ENCODE results near the gene TFF3.

The TFF3 gene

GRCh38 chr21:42308161-42308913 is 6.9 kb downstream of the TFF3 start:
- Histone ChIP-seq H3K27me3 (no peaks in the 10 kb centered on the region; the same call in 1 of the 2 replicates), H3K9ac (no peak overlapping the region), H4K20me1 (no peaks in the 10 kb centered on the region), H3K4me3 (no peak overlapping the region), H3K27ac (no peak overlapping the region), H3K4me2 (peak overlapping the region; percentile 84), H3K36me3 (no peaks in the 10 kb centered on the region), H3K9me3 (no peaks in the 10 kb centered on the region), H3K4me1 (peaks cover 84% of the 10 kb centered on the region)
- no peak for TF ChIP-seq Cebpa-rat (IDR thresholded peaks at IDR 0.05)

GRCh38 chr21:42307106-42307505 is 8.1 kb downstream of the TFF3 start:
- H3K9ac ChIP-seq = peak overlapping the region; percentile 13; the same call in 1 of the 2 replicates
- TF ChIP-seq Cebpa-rat (IDR thresholded peaks at IDR 0.05) = no peak
- peaks cover 81% of the 10 kb centered on the region for H3K4me1 ChIP-seq
- H4K20me1 ChIP-seq = no peaks in the 10 kb centered on the region
- H3K9me3 ChIP-seq = no peaks in the 10 kb centered on the region
- no peaks in the 10 kb centered on the region; the same call in 1 of the 2 replicates for H3K27me3 ChIP-seq
- H3K36me3 ChIP-seq = no peaks in the 10 kb centered on the region
- H3K4me3 ChIP-seq = no peak overlapping the region
- H3K4me2 ChIP-seq = peak overlapping the region; percentile 84
- peak overlapping the region; percentile 49 for H3K27ac ChIP-seq

- Histone ChIP-seq H3K9ac (peak overlapping the region; percentile 13; the same call in 1 of the 2 replicates), H3K4me1 (peaks cover 83% of the 10 kb centered on the region), H3K4me3 (no peak overlapping the region), H3K4me2 (peak overlapping the region; percentile 84), H3K27ac (peak overlapping the region; percentile 49), H3K36me3 (no peaks in the 10 kb centered on the region), H4K20me1 (no peaks in the 10 kb centered on the region), H3K27me3 (no peaks in the 10 kb centered on the region), H3K9me3 (no peaks in the 10 kb centered on the region)
- TF ChIP-seq Cebpa-rat (IDR thresholded peaks at IDR 0.05) = no peak
Observed at GRCh38 chr21:42306366-42307035, 8.7 kb downstream of the TFF3 start.

GRCh38 chr21:42305707-42306147 is 9.5 kb downstream of the TFF3 start:
- peaks cover 86% of the 10 kb centered on the region for H3K4me1 ChIP-seq
- no peak overlapping the region for H3K4me3 ChIP-seq
- no peaks in the 10 kb centered on the region for H3K27me3 ChIP-seq
- H3K9me3 ChIP-seq = no peaks in the 10 kb centered on the region
- H3K27ac ChIP-seq = 0 out of 2 replicates have a peak overlapping the region, but pooled peaks have one; percentile 42
- no peak for TF ChIP-seq Cebpa-rat (IDR thresholded peaks at IDR 0.05)
- H3K9ac ChIP-seq = no peak overlapping the region
- H3K4me2 ChIP-seq = peak overlapping the region; percentile 84
- H3K36me3 ChIP-seq = no peaks in the 10 kb centered on the region
- H4K20me1 ChIP-seq = no peaks in the 10 kb centered on the region

- H3K9ac ChIP-seq = no peak overlapping the region
- no peak overlapping the region for H3K4me3 ChIP-seq
- H3K27ac ChIP-seq = no peak overlapping the region
- no peaks in the 10 kb centered on the region for H4K20me1 ChIP-seq
- H3K36me3 ChIP-seq = peaks cover 5% of the 10 kb centered on the region; the same call in 1 of the 2 replicates
- no peaks in the 10 kb centered on the region for H3K27me3 ChIP-seq
- peak overlapping the region; percentile 84 for H3K4me2 ChIP-seq
- TF ChIP-seq Cebpa-rat (IDR thresholded peaks at IDR 0.05) = no peak
- H3K4me1 ChIP-seq = peaks cover 77% of the 10 kb centered on the region
- no peaks in the 10 kb centered on the region for H3K9me3 ChIP-seq
Observed at GRCh38 chr21:42304556-42305454, 10.4 kb downstream of the TFF3 start.

- Histone ChIP-seq H3K4me2 (no peak overlapping the region), H3K36me3 (peaks cover 10% of the 10 kb centered on the region; the same call in 1 of the 2 replicates)
Observed at GRCh38 chr21:42303443-42303842, 11.8 kb downstream of the TFF3 start.

GRCh38 chr21:42302794-42303193 is 12.4 kb downstream of the TFF3 start:
- Histone ChIP-seq H3K4me3 (no peak overlapping the region), H3K27ac (no peak overlapping the region), H3K9me3 (no peaks in the 10 kb centered on the region), H3K4me1 (peaks cover 57% of the 10 kb centered on the region), H3K36me3 (peaks cover 10% of the 10 kb centered on the region), H3K4me2 (no peak overlapping the region), H3K9ac (no peak overlapping the region), H4K20me1 (no peaks in the 10 kb centered on the region), H3K27me3 (no peaks in the 10 kb centered on the region)
- TF ChIP-seq Cebpa-rat (IDR thresholded peaks at IDR 0.05) = no peak

More at GRCh38 chr21:42303443-42303842, 11.8 kb downstream of the TFF3 start:
- Histone ChIP-seq H3K9me3 (no peaks in the 10 kb centered on the region), H3K4me1 (peaks cover 63% of the 10 kb centered on the region), H3K27ac (no peak overlapping the region), H3K27me3 (no peaks in the 10 kb centered on the region), H4K20me1 (no peaks in the 10 kb centered on the region), H3K4me3 (no peak overlapping the region), H3K9ac (no peak overlapping the region)
- no peak for TF ChIP-seq Cebpa-rat (IDR thresholded peaks at IDR 0.05)

GRCh38 chr21:42302076-42302650 is 13.0 kb downstream of the TFF3 start:
- Histone ChIP-seq H3K4me2 (peak overlapping the region; percentile 43), H3K27me3 (no peaks in the 10 kb centered on the region), H3K9ac (peak overlapping the region; percentile 38; the same call in 1 of the 2 replicates), H4K20me1 (no peaks in the 10 kb centered on the region), H3K36me3 (peaks cover 16% of the 10 kb centered on the region), H3K4me1 (peaks cover 50% of the 10 kb centered on the region), H3K27ac (peak overlapping the region; percentile 45; the same call in 1 of the 2 replicates), H3K4me3 (no peak overlapping the region), H3K9me3 (no peaks in the 10 kb centered on the region)
- TF ChIP-seq Cebpa-rat (IDR thresholded peaks at IDR 0.05) = no peak
